ENCODE data around the gene RAD17. TPM values are rescaled to one million over a fixed set of nuclear protein-coding genes. Genes with fewer than 3 reads are reported as not detected.

Gene RAD17, protein sequence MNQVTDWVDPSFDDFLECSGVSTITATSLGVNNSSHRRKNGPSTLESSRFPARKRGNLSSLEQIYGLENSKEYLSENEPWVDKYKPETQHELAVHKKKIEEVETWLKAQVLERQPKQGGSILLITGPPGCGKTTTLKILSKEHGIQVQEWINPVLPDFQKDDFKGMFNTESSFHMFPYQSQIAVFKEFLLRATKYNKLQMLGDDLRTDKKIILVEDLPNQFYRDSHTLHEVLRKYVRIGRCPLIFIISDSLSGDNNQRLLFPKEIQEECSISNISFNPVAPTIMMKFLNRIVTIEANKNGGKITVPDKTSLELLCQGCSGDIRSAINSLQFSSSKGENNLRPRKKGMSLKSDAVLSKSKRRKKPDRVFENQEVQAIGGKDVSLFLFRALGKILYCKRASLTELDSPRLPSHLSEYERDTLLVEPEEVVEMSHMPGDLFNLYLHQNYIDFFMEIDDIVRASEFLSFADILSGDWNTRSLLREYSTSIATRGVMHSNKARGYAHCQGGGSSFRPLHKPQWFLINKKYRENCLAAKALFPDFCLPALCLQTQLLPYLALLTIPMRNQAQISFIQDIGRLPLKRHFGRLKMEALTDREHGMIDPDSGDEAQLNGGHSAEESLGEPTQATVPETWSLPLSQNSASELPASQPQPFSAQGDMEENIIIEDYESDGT
- total RNA-seq, result 14.0 and 14.1 TPM in 2 replicates

DNA sequence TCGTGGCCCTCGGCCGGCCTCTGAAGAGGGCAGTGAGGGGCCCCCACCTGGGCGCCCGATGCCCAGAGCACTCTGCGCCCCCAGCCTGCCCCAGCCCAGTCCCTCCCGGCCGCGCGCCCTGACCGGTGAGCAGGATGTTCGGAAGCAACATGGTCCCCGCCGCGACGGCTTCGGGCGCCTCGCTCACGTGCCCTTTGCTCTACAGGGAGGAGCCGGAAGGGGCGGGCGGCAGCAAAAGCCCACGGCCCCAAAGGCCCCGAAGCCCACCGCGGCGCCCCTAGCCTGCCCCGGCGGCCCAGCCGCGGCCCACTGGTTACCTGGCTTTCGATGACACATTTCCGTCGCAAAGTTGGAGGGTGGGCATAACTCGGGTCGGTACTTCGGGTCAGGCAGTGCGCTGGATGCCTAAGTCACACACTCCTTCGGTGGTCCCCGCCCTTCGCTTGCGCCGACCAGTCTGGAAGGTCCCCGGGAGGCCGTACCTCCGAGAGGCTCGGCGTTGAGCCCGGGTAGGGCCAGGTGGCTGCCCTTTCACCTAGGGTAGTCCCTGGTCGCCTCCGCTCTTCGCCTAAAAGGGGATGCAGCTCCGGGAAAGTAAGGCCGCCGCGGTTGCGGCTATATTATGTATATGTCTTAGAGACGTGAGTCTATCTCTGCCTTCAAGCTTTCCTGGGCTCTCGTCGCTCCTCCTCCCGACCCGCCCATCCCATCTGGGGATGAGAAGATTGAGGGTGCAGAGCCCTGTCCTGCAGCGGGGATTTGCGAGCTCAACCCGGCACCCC, at the start of gene RAD17, which contains the start of the genes AK6 and TAF9:
Gene RAD17, plus strand, starts transcription at position 479 of the 782 bp plus-strand sequence. CDS start 2,391 bp downstream, outside the sequence.
Gene AK6, minus strand, starts transcription at position 181 of the 782 bp plus-strand sequence. Its CDS starts 30 bp downstream, at position 151.
Gene TAF9, minus strand, starts transcription at position 181 of the 782 bp plus-strand sequence. CDS start 3,783 bp downstream, outside the sequence.

DNA sequence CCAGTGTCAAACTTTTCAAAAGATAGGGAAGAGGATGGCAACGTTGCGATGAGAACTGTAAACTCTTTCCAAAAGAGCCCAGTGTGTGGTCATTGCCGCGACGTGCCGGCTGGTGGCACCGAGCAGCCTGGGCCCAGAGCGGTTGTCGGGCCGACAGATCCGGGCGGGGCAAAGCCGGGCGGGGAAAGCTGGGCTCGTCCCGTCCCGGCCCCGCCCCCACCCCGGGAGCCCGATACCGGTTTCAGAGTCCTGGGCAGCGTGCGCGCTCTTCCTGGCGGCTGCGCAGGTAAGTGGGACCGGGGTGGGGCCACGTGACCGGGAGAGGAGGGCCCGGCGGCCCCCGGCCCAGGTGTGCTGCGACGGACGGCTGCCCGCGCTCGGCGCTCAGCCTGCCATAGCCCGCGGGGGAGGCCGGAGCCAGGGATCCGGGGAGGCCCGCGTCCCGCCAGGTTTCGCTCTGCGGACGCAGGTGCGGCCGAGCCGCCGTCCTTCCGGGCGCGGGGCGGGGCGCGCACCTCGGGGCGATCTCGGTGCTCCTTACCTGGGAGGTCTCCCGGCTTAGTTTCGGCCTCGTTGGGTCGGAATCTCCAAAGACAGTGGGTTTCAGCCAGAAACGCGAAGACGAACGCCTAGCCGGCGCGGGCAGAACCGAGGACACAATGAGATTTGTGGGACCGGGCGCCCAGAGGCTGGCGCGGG, 45.4 kb downstream of the RAD17 start, which contains the start of gene MARVELD2:
Gene MARVELD2, plus strand, starts transcription at position 232 of the 699 bp plus-strand sequence. CDS start 4,270 bp downstream, outside the sequence.

Other genes with a start within 250 kb of the RAD17 start
- gene CCNB1, start 202.7 kb upstream of the RAD17 start, total RNA-seq, result 59.7 and 119 TPM in 2 replicates
- gene CENPH, start 180.2 kb upstream of the RAD17 start, total RNA-seq, result 19.5 and 32.6 TPM in 2 replicates
- 33.6 and 45.8 TPM in 2 replicates for gene CDK7, start 134.9 kb upstream of the RAD17 start, total RNA-seq
- gene CCDC125, start 37.0 kb upstream of the RAD17 start, total RNA-seq, result 2.6 and 5.4 TPM in 2 replicates
- 19.1 and 23.8 TPM in 2 replicates for gene AK6, start 298 bp upstream of the RAD17 start, total RNA-seq
- 50.5 and 65.2 TPM in 2 replicates for gene TAF9, start 298 bp upstream of the RAD17 start, total RNA-seq
- gene MARVELD2, start 45.3 kb downstream of the RAD17 start, total RNA-seq, result 0.88 and 2.5 TPM in 2 replicates
- gene OCLN, start 123.0 kb downstream of the RAD17 start, total RNA-seq, result 0.88 and 4.4 TPM in 2 replicates
- 31.0 and 36.9 TPM in 2 replicates for gene GTF2H2C, start 190.4 kb downstream of the RAD17 start, total RNA-seq